ENCODE measurements around the gene IFI6. TPM values are rescaled to one million over a fixed set of nuclear protein-coding genes. Genes with fewer than 3 reads are reported as not detected.
"Not testable (repeated sequence)": the region's sequence is repeated elsewhere in the genome, so short reads cannot be mapped to it uniquely, and the experiment has no call there.

The IFI6 gene
- total RNA-seq, 1 experiment from 2014 or later = 4.3 TPM

DNA sequence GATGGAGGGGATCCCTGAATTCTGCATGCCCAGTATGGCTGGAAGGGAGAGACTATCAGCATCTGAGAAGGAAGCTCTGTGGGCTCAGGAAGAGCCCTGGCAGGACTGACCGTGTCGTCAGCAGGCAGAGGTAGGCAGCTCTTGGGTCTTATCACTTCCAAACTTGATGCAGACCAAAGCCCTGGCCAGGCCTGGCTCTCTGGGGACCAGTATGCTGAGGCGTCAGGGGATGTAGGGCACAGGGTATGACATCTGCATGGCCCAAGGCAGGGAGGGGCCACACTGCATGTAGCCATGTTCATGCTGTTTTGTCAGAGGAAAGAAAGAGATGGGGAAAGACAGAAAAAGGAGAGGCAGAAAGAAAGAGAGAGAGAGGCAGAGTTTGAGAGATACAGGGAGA lies 43.3 kb downstream of the IFI6 start:
- Histone ChIP-seq H3K27ac (ENCODE audit: insufficient read length, low read depth, low read length) (no peak overlapping the region), H2BK12ac (ENCODE audit: insufficient read length, low read depth, low read length) (no peak overlapping the region), H4K91ac (ENCODE audit: insufficient read length, low read depth, low read length) (no peak overlapping the region), H2BK15ac (ENCODE audit: low read depth, low read length) (no peak overlapping the region), H3K27me3 (ENCODE audit: insufficient read depth, low read length) (peaks cover 6% of the 10 kb centered on the region; the same call in 1 of the 2 replicates), H3K4me1 (ENCODE audit: insufficient read depth, low read length) (peaks cover 5% of the 10 kb centered on the region; the same call in 1 of the 2 replicates), H2BK20ac (ENCODE audit: low read depth, low read length, poor library complexity, severe bottlenecking) (no peak overlapping the region), H2AFZ (ENCODE audit: low read length) (no peak overlapping the region), H4K20me1 (ENCODE audit: control insufficient read depth, insufficient read depth, insufficient read length) (no peaks in the 10 kb centered on the region), H4K8ac (replicated peaks; ENCODE audit: insufficient read length, low read depth, low read length) (no peak overlapping the region), H2AK5ac (ENCODE audit: insufficient read length, low read length) (no peak overlapping the region), H3T11ph (ENCODE audit: low read length) (no peak overlapping the region), H3K18ac (ENCODE audit: insufficient read length, low read depth, low read length) (no peak overlapping the region), H3K79me2 (ENCODE audit: insufficient read depth, low read length) (no peaks in the 10 kb centered on the region), H3K23me2 (ENCODE audit: insufficient read length, low read depth, low read length, poor library complexity, severe bottlenecking) (no peaks in the 10 kb centered on the region), H3K56ac (ENCODE audit: insufficient read length, low read depth, low read length) (no peak overlapping the region), H4K5ac (ENCODE audit: insufficient read length, low read depth, low read length) (no peak overlapping the region), H3K4ac (ENCODE audit: low read depth, low read length) (no peak overlapping the region), H2BK120ac (ENCODE audit: low read depth, low read length, poor library complexity, severe bottlenecking) (no peak overlapping the region), H3K4me2 (ENCODE audit: insufficient read depth, insufficient read length, low read length) (no peak overlapping the region), H3K9ac (ENCODE audit: extremely low read depth, insufficient read length, low read length) (no peak overlapping the region), H3K9me3 (ENCODE audit: control insufficient read depth, low read depth, low read length) (no peaks in the 10 kb centered on the region), H3K14ac (ENCODE audit: insufficient read depth, low read length) (no peak overlapping the region; the same call in 1 of the 2 replicates), H2BK5ac (ENCODE audit: insufficient read length, low read length) (no peak overlapping the region), H3K23ac (ENCODE audit: insufficient read length, low read depth, low read length) (no peak overlapping the region), H3K79me1 (ENCODE audit: insufficient read depth, low read depth, low read length, poor library complexity, severe bottlenecking) (no peaks in the 10 kb centered on the region)
- Mint-ChIP-seq H3K27ac (no peak overlapping the region), H3K9me3 (no peaks in the 10 kb centered on the region; a peak in 1 of 5 replicates), H3K27me3 (ENCODE audit: low read depth) (peaks cover 14% of the 10 kb centered on the region), H3K4me3 (no peak overlapping the region), H3K4me1 (peaks cover 25 to 31% of the 10 kb centered on the region in 2 experiments), H3K36me3 (ENCODE audit: insufficient read depth in 1 of 3, low read depth in 3 of 3) (no peaks in the 10 kb centered on the region; a peak in 1 of 7 replicates)
- no CpG with 5 or more reads among the region's 3 CpGs for WGBS (ENCODE audit: extremely low coverage, insufficient read length, low lambda C conversion rate)
- no peak for DNase-seq
- TF ChIP-seq, protein P1, sequence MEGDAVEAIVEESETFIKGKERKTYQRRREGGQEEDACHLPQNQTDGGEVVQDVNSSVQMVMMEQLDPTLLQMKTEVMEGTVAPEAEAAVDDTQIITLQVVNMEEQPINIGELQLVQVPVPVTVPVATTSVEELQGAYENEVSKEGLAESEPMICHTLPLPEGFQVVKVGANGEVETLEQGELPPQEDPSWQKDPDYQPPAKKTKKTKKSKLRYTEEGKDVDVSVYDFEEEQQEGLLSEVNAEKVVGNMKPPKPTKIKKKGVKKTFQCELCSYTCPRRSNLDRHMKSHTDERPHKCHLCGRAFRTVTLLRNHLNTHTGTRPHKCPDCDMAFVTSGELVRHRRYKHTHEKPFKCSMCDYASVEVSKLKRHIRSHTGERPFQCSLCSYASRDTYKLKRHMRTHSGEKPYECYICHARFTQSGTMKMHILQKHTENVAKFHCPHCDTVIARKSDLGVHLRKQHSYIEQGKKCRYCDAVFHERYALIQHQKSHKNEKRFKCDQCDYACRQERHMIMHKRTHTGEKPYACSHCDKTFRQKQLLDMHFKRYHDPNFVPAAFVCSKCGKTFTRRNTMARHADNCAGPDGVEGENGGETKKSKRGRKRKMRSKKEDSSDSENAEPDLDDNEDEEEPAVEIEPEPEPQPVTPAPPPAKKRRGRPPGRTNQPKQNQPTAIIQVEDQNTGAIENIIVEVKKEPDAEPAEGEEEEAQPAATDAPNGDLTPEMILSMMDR (conservative IDR thresholded peaks at IDR 0.05) = no peak

DNA sequence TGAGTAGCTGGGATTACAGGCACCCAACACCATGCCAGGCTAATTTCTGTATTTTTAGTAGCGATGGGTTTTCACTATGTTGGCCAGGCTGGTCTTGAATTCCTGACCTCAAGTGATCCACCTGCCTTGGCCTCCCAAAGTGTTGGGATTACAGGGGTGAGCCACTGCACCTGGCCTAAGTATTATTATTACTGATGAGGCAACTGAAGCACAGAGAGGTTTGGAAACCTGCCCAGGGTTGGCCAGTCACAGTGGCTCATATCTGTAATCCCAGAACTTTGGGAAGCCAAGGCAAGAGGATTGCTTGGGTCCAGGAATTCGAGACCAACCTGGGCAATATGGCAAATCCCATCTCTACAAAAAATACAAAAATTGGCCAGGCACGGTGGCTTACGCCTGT lies 44.3 kb downstream of the IFI6 start:
- not testable (repeated sequence) for H3K9me3 Mint-ChIP-seq; H2BK20ac ChIP-seq (ENCODE audit: low read depth, low read length, poor library complexity, severe bottlenecking); H4K8ac ChIP-seq (replicated peaks; ENCODE audit: insufficient read length, low read depth, low read length); H3K23me2 ChIP-seq (ENCODE audit: insufficient read length, low read depth, low read length, poor library complexity, severe bottlenecking); H3K4me2 ChIP-seq (ENCODE audit: insufficient read depth, insufficient read length, low read length); H3K9me3 ChIP-seq (ENCODE audit: control insufficient read depth, low read depth, low read length); H3K27ac ChIP-seq (ENCODE audit: insufficient read length, low read depth, low read length); H4K91ac ChIP-seq (ENCODE audit: insufficient read length, low read depth, low read length); H2BK12ac ChIP-seq (ENCODE audit: insufficient read length, low read depth, low read length); H2BK15ac ChIP-seq (ENCODE audit: low read depth, low read length); H3K79me2 ChIP-seq (ENCODE audit: insufficient read depth, low read length); H3K14ac ChIP-seq (ENCODE audit: insufficient read depth, low read length); H2AK5ac ChIP-seq (ENCODE audit: insufficient read length, low read length); H2AFZ ChIP-seq (ENCODE audit: low read length); H3K9ac ChIP-seq (ENCODE audit: extremely low read depth, insufficient read length, low read length); H3K36me3 Mint-ChIP-seq (ENCODE audit: insufficient read depth in 1 of 3, low read depth in 3 of 3); H3K27ac Mint-ChIP-seq; H3K79me1 ChIP-seq (ENCODE audit: insufficient read depth, low read depth, low read length, poor library complexity, severe bottlenecking); H2BK5ac ChIP-seq (ENCODE audit: insufficient read length, low read length); H3K18ac ChIP-seq (ENCODE audit: insufficient read length, low read depth, low read length); H3K56ac ChIP-seq (ENCODE audit: insufficient read length, low read depth, low read length); H2BK120ac ChIP-seq (ENCODE audit: low read depth, low read length, poor library complexity, severe bottlenecking); H3T11ph ChIP-seq (ENCODE audit: low read length); DNase-seq; H3K27me3 Mint-ChIP-seq (ENCODE audit: low read depth); H3K4me3 Mint-ChIP-seq; H4K20me1 ChIP-seq (ENCODE audit: control insufficient read depth, insufficient read depth, insufficient read length); H3K27me3 ChIP-seq (ENCODE audit: insufficient read depth, low read length); H3K23ac ChIP-seq (ENCODE audit: insufficient read length, low read depth, low read length); H4K5ac ChIP-seq (ENCODE audit: insufficient read length, low read depth, low read length); H3K4ac ChIP-seq (ENCODE audit: low read depth, low read length)
- H3K4me1 Mint-ChIP-seq = peaks cover 32 to 38% of the 10 kb centered on the region in 2 experiments
- H3K4me1 ChIP-seq (ENCODE audit: insufficient read depth, low read length) = peaks cover 11% of the 10 kb centered on the region; the same call in 1 of the 2 replicates
- no CpG with 5 or more reads among the region's 4 CpGs for whole genome bisulfite sequencing (ENCODE audit: extremely low coverage, insufficient read length, low lambda C conversion rate)

Data from H9 (cell line).